Keratinocyte (primary cell): ENCODE data around the gene TAB3. TPM values are rescaled to one million over a fixed set of nuclear protein-coding genes. Genes with fewer than 3 reads are reported as not detected.

Experiments
- DNase-seq: peaks from one replicate; pipeline ENCODE4 v3.0.0-alpha.2; 2011; ENCODE audit warnings: low read depth, missing footprints, low spot score
- FAIRE-seq: peaks from 2 replicates; lab custom pipeline; 2011; peaks lifted over from hg19 to GRCh38; lab: Jason Lieb, UNC
- H2AFZ ChIP-seq: 2 replicates; pipeline ENCODE4 v1.6.0; 2012; ENCODE audit warnings: low read length, control low read depth, inconsistent platforms; ENCODE audit not compliant: control insufficient read depth
- H3K27ac ChIP-seq: 2 replicates; pipeline ENCODE4 v1.5.1; 2011; ENCODE audit warnings: low read length; ENCODE audit not compliant: control insufficient read depth, insufficient read depth
- H3K27me3 ChIP-seq: 3 replicates; pipeline ENCODE4 v1.6.0; 2011; ENCODE audit warnings: low read length; ENCODE audit not compliant: control insufficient read depth, insufficient read depth; ENCODE audit errors: extremely low read depth
- H3K36me3 ChIP-seq, 2 experiments: 2 replicates in 1 of 2; 3 replicates in 1 of 2; pipeline ENCODE4 v1.5.1; 2011; ENCODE audit warnings: low read length in 2 of 2, mild to moderate bottlenecking in 1 of 2; ENCODE audit not compliant: control insufficient read depth in 2 of 2, insufficient read depth in 2 of 2; ENCODE audit errors: extremely low read depth in 1 of 2
- H3K4me1 ChIP-seq: 3 replicates; pipeline ENCODE4 v1.5.1; 2011; ENCODE audit warnings: low read length; ENCODE audit not compliant: control insufficient read depth, insufficient read depth; ENCODE audit errors: extremely low read depth
- H3K4me2 ChIP-seq: 3 replicates; pipeline ENCODE4 v1.6.0; 2011; ENCODE audit warnings: low read depth, low read length; ENCODE audit not compliant: control insufficient read depth, insufficient read depth; ENCODE audit errors: extremely low read depth
- H3K4me3 ChIP-seq, 3 experiments: fragments of 200-600 bp in 1 of 3; sonication (generic) in 1 of 3; 2 replicates in 2 of 3; 3 replicates in 1 of 3; pipeline ENCODE4 v1.5.1; 2011 to 2016; ENCODE audit warnings: low read length in 3 of 3, mild to moderate bottlenecking in 3 of 3, control low read depth in 2 of 3, inconsistent platforms in 1 of 3, low read depth in 1 of 3, mixed read lengths in 1 of 3, mixed run types in 1 of 3, moderate library complexity in 1 of 3; ENCODE audit not compliant: control insufficient read depth in 2 of 3, insufficient read depth in 2 of 3; ENCODE audit errors: extremely low read depth in 1 of 3
- H3K79me2 ChIP-seq: 2 replicates; pipeline ENCODE4 v1.6.0; 2012; ENCODE audit warnings: low read length; ENCODE audit not compliant: control insufficient read depth, insufficient read depth
- H3K9ac ChIP-seq: 3 replicates; pipeline ENCODE4 v1.6.0; 2011; ENCODE audit warnings: low read length; ENCODE audit not compliant: control insufficient read depth, insufficient read depth; ENCODE audit errors: extremely low read depth
- H3K9me1 ChIP-seq: 3 replicates; pipeline ENCODE4 v1.6.0; 2011; ENCODE audit warnings: low read length; ENCODE audit not compliant: control insufficient read depth, insufficient read depth; ENCODE audit errors: extremely low read depth
- H3K9me3 ChIP-seq: 2 replicates; pipeline ENCODE4 v1.5.1; 2012; ENCODE audit warnings: low read depth, low read length; ENCODE audit not compliant: control insufficient read depth
- H4K20me1 ChIP-seq: 3 replicates; pipeline ENCODE4 v1.6.0; 2011; ENCODE audit warnings: low read length; ENCODE audit not compliant: control insufficient read depth, insufficient read depth; ENCODE audit errors: extremely low read depth
- EZH2 ChIP-seq: IDR thresholded peaks from one replicate; pipeline ENCODE4 v1.6.1; 2012; ENCODE audit warnings: inconsistent platforms, mild to moderate bottlenecking, low read length, moderate library complexity
- dilution Hi-C: fragments of 300-500 bp; cut with MboI; formaldehyde crosslinking; loops from one replicate; pipeline ENCODE4 v1.7.0; 2020; ENCODE audit warnings: low sequenced_read_pairs; ENCODE audit not compliant: extremely low pct_ligation_motif_present
- polyA plus RNA-seq, 5 experiments: library from polyadenylated mRNA; depleted of rRNA in 3 of 5; stranded (reverse) in 3 of 5; stranded (forward) in 1 of 5; unstranded in 1 of 5; fragments of >200 nt; gene quantifications; 1 replicate in 1 of 5; 2 replicates in 3 of 5; 3 replicates in 1 of 5; pipeline versions ENCODE4 v1.2.1 to v1.2.3, GENCODE V29; 2011 to 2012; ENCODE audit warnings: missing spikeins in 2 of 5, low read depth in 1 of 5, low replicate concordance in 1 of 5
- TF ChIP-seq, protein P1 (sequence below), 3 experiments: IDR thresholded peaks in 1 of 3; conservative IDR thresholded peaks in 1 of 3; optimal IDR thresholded peaks in 1 of 3; 2 replicates in 2 of 3; 3 replicates in 1 of 3; pipeline versions ENCODE3 to v1.5.1; 2011; ENCODE audit warnings: low read length in 3 of 3, mild to moderate bottlenecking in 3 of 3, moderate library complexity in 2 of 3, control low read depth in 1 of 3, inconsistent platforms in 1 of 3; ENCODE audit not compliant: insufficient read depth in 2 of 3; ENCODE audit errors: extremely low read depth in 1 of 3

The TAB3 gene
- polyA plus RNA-seq, 1 donor (not counting 4 experiments of a cell fraction or from before 2014, with no cell fraction given): 25.5 TPM

DNA sequence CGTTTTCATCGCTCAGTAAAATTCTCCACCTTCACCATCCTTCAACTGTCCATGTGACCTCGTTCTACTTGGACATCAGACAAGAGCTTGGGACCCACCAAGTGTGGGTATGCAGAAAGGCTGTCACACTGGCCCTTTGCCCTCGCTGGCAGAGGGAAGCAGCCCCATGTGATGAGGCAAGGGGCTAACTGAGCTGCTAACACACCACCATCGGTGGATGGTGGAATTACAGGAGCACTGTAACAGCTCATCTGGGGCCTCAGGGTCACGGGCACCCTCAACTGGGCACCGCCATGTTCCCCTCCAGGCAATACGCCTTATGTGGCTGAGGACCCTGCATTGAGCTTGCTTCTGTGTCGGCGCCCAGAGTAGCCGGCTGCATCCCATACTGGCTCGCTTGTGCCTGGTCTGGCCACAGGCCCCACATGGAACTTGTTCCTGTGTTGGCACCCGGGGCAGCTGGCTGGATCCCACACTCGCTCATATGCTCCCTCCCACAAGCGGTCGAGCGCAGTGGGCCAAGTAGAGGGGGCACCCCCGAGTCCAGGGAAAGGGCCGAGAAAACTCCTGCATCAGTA lies 109.5 kb downstream of the TAB3 start:
- no peak overlapping the region for H2AFZ ChIP-seq
- dilution Hi-C loops: no loop called here
- H3K27me3 ChIP-seq: no peaks in the 10 kb centered on the region
- H3K4me2 ChIP-seq: no peak overlapping the region
- no peaks in the 10 kb centered on the region for H3K79me2 ChIP-seq
- FAIRE-seq (no peak), DNase-seq (no peak)
- TF ChIP-seq, protein P1, sequence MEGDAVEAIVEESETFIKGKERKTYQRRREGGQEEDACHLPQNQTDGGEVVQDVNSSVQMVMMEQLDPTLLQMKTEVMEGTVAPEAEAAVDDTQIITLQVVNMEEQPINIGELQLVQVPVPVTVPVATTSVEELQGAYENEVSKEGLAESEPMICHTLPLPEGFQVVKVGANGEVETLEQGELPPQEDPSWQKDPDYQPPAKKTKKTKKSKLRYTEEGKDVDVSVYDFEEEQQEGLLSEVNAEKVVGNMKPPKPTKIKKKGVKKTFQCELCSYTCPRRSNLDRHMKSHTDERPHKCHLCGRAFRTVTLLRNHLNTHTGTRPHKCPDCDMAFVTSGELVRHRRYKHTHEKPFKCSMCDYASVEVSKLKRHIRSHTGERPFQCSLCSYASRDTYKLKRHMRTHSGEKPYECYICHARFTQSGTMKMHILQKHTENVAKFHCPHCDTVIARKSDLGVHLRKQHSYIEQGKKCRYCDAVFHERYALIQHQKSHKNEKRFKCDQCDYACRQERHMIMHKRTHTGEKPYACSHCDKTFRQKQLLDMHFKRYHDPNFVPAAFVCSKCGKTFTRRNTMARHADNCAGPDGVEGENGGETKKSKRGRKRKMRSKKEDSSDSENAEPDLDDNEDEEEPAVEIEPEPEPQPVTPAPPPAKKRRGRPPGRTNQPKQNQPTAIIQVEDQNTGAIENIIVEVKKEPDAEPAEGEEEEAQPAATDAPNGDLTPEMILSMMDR (optimal IDR thresholded peaks at IDR 0.05 in 1 of 3, IDR thresholded peaks at IDR 0.05 in 1 of 3, conservative IDR thresholded peaks at IDR 0.05 in 1 of 3; ENCODE audit: extremely low read depth in 1 of 3, insufficient read depth in 2 of 3, low read length in 3 of 3): no peak
- TF ChIP-seq EZH2: no peak
- H3K4me1 ChIP-seq: no peaks in the 10 kb centered on the region
- H3K4me3 ChIP-seq: no peak overlapping the region
- no peaks in the 10 kb centered on the region for H3K9me1 ChIP-seq
- H4K20me1 ChIP-seq: no peaks in the 10 kb centered on the region
- no peaks in the 10 kb centered on the region for H3K36me3 ChIP-seq
- H3K27ac ChIP-seq: no peak overlapping the region
- H3K9me3 ChIP-seq: no peaks in the 10 kb centered on the region
- H3K9ac ChIP-seq: no peak overlapping the region

- TF ChIP-seq, protein P1 (optimal IDR thresholded peaks at IDR 0.05 in 1 of 3, IDR thresholded peaks at IDR 0.05 in 1 of 3, conservative IDR thresholded peaks at IDR 0.05 in 1 of 3; ENCODE audit: extremely low read depth in 1 of 3, insufficient read depth in 2 of 3, low read length in 3 of 3): no peak
- TF ChIP-seq EZH2: no peak
- Histone ChIP-seq H3K4me1 (no peaks in the 10 kb centered on the region), H2AFZ (no peak overlapping the region), H3K9me1 (no peaks in the 10 kb centered on the region), H3K9ac (no peak overlapping the region), H3K9me3 (no peaks in the 10 kb centered on the region), H3K27ac (no peak overlapping the region), H3K79me2 (no peaks in the 10 kb centered on the region), H4K20me1 (no peaks in the 10 kb centered on the region), H3K4me2 (no peak overlapping the region), H3K4me3 (no peak overlapping the region), H3K36me3 (no peaks in the 10 kb centered on the region), H3K27me3 (no peaks in the 10 kb centered on the region)
- FAIRE-seq (no peak), DNase-seq (no peak)
- dilution Hi-C loops: no loop called here
Observed at GRCh38 chrX:30777575-30777974, 111.5 kb downstream of the TAB3 start.

Other genes with a start within 250 kb of the TAB3 start
- 1.0 to 2.0 TPM (median 1.4 TPM) in 3 replicates for gene GK, start 235.8 kb downstream of the TAB3 start, polyA plus RNA-seq
- not detected in 3 replicates for gene FTHL17, start 182.8 kb upstream of the TAB3 start, polyA plus RNA-seq